ENCODE results near the gene LSS.
"Not testable (repeated sequence)": the region's sequence is repeated elsewhere in the genome, so short reads cannot be mapped to it uniquely, and the experiment has no call there.

LSS gene

GRCh38 chr21:46245213-46245915, 16.8 kb upstream of the LSS start:
- DNase-seq (ENCODE audit: low read depth in 2 of 2), result no peak

GRCh38 chr21:46244602-46245001, 16.0 kb upstream of the LSS start:
- no peak for DNase-seq (ENCODE audit: low read depth in 2 of 2)

GRCh38 chr21:46243960-46244361, 15.4 kb upstream of the LSS start:
- DNase-seq (ENCODE audit: low read depth in 2 of 2), result no peak

GRCh38 chr21:46243325-46243724, 14.8 kb upstream of the LSS start:
- no peak for DNase-seq (ENCODE audit: low read depth in 2 of 2)

- not testable (repeated sequence) for DNase-seq (ENCODE audit: low read depth in 2 of 2)
Measured at GRCh38 chr21:46241577-46241976, 13.0 kb upstream of the LSS start.

GRCh38 chr21:46239817-46240325, 11.3 kb upstream of the LSS start:
- DNase-seq (ENCODE audit: low read depth in 2 of 2), result no peak

GRCh38 chr21:46237474-46237873, 8.9 kb upstream of the LSS start:
- no peak for DNase-seq (ENCODE audit: low read depth in 2 of 2)

GRCh38 chr21:46234436-46234950, 5.9 kb upstream of the LSS start:
- DNase-seq (ENCODE audit: low read depth in 2 of 2), result no peak

- DNase-seq (ENCODE audit: low read depth in 2 of 2), result no peak
Measured at GRCh38 chr21:46229923-46230260, 1.3 kb upstream of the LSS start.

GRCh38 chr21:46229133-46229922, 754 bp upstream of the LSS start:
- peak in 1 of 2 donors; percentile 36 for DNase-seq (ENCODE audit: low read depth in 2 of 2)

GRCh38 chr21:46227811-46228344, 696 bp downstream of the LSS start:
- no peak for DNase-seq (ENCODE audit: low read depth in 2 of 2)

- DNase-seq (ENCODE audit: low read depth in 2 of 2), result no peak
Measured at GRCh38 chr21:46226920-46227599, 1.5 kb downstream of the LSS start.

- DNase-seq (ENCODE audit: low read depth in 2 of 2), result no peak
Measured at GRCh38 chr21:46226146-46226545, 2.4 kb downstream of the LSS start.

- DNase-seq (ENCODE audit: low read depth in 2 of 2), result not testable (repeated sequence)
Measured at GRCh38 chr21:46223661-46224060, 4.9 kb downstream of the LSS start.

GRCh38 chr21:46223217-46223616, 5.4 kb downstream of the LSS start:
- DNase-seq (ENCODE audit: low read depth in 2 of 2), result no peak

- no peak for DNase-seq (ENCODE audit: low read depth in 2 of 2)
Measured at GRCh38 chr21:46222436-46223116, 6.0 kb downstream of the LSS start.

- no peak for DNase-seq (ENCODE audit: low read depth in 2 of 2)
Measured at GRCh38 chr21:46221664-46222435, 6.7 kb downstream of the LSS start.

- DNase-seq (ENCODE audit: low read depth in 2 of 2), result no peak
Measured at GRCh38 chr21:46220847-46221246, 7.7 kb downstream of the LSS start.

- DNase-seq (ENCODE audit: low read depth in 2 of 2), result no peak
Measured at GRCh38 chr21:46220275-46220810, 8.2 kb downstream of the LSS start.

- DNase-seq (ENCODE audit: low read depth in 2 of 2), result no peak
Measured at GRCh38 chr21:46219591-46220239, 8.9 kb downstream of the LSS start.

All from stimulated activated CD4-positive, alpha-beta T cell treated with anti-CD3 and anti-CD28 coated beads, Interleukin-15, amount 100 ng/mL, for 48 hours (primary cell).